GM21381 (cell line): ENCODE data around the gene REM1.
"Not testable (repeated sequence)": the region's sequence is repeated elsewhere in the genome, so short reads cannot be mapped to it uniquely, and the experiment has no call there.

Experiments
- ATAC-seq: cut with Tn5 transposase; IDR thresholded peaks from one replicate; pipeline ENCODE4 v1.9.1; 2021; ENCODE audit warnings: mild to moderate bottlenecking, moderate library complexity; ENCODE audit not compliant: unreplicated experiment

The REM1 gene

GRCh38 chr20:31474758-31475427 lies at the start of gene REM1, which contains the start of gene DEFB124:
Gene REM1 (plus strand): TSS chr20:31475288. CDS start chr20:31476446, 1,158 bp downstream.
Gene DEFB124 (minus strand): TSS chr20:31475127. CDS start chr20:31473013, 2,114 bp downstream.
- no peak for ATAC-seq

- ATAC-seq = no peak
Observed at GRCh38 chr20:31425797-31426196, 49.3 kb upstream of the REM1 start.

- ATAC-seq = not testable (repeated sequence)
Observed at GRCh38 chr20:31426891-31427551, 48.1 kb upstream of the REM1 start.

- not testable (repeated sequence) for ATAC-seq
Observed at GRCh38 chr20:31427576-31427975, 47.5 kb upstream of the REM1 start.

GRCh38 chr20:31430568-31431115 lies 44.4 kb upstream of the REM1 start:
- no peak for ATAC-seq

- no peak for ATAC-seq
Observed at GRCh38 chr20:31440012-31440659, 35.0 kb upstream of the REM1 start, which contains the start of gene DEFB123. Gene DEFB123 (plus strand): TSS chr20:31440632. CDS start chr20:31440699, 67 bp downstream.

GRCh38 chr20:31446084-31446819 lies 28.8 kb upstream of the REM1 start:
- ATAC-seq = no peak

GRCh38 chr20:31449511-31450414 lies 25.3 kb upstream of the REM1 start:
- ATAC-seq = no peak

GRCh38 chr20:31452575-31452974 lies 22.5 kb upstream of the REM1 start:
- no peak for ATAC-seq

GRCh38 chr20:31454361-31454760 lies 20.7 kb upstream of the REM1 start:
- no peak for ATAC-seq

- ATAC-seq = not testable (repeated sequence)
Observed at GRCh38 chr20:31470946-31471345, 4.1 kb upstream of the REM1 start.

GRCh38 chr20:31472395-31473330 lies 2.4 kb upstream of the REM1 start:
- ATAC-seq = no peak

- no peak for ATAC-seq
Observed at GRCh38 chr20:31473331-31474096, 1.6 kb upstream of the REM1 start.

- ATAC-seq = no peak
Observed at GRCh38 chr20:31474097-31474436, 1.0 kb upstream of the REM1 start.

GRCh38 chr20:31475472-31476293 lies 595 bp downstream of the REM1 start:
- no peak for ATAC-seq

- ATAC-seq = no peak
Observed at GRCh38 chr20:31476294-31476585, 1.2 kb downstream of the REM1 start.

GRCh38 chr20:31476643-31477215 lies 1.6 kb downstream of the REM1 start:
- ATAC-seq = no peak
